Vagina (tissue), 2 donors: ENCODE results near the gene VASH1. TPM values are rescaled to one million over a fixed set of nuclear protein-coding genes. Genes with fewer than 3 reads are reported as not detected.

Experiments
- DNase-seq, 2 donors: peaks; one replicate each; pipeline ENCODE4 v3.0.0-alpha.2; 2017; ENCODE audit errors: extremely low spot score in 2 of 2
- H3K27ac ChIP-seq: fragments of 200-600 bp; sonication (generic); one replicate; pipeline ENCODE4 v1.5.1; 2019
- H3K27me3 ChIP-seq: fragments of 200-600 bp; sonication (generic); one replicate; pipeline ENCODE4 v1.5.1; 2019
- H3K36me3 ChIP-seq, 2 donors: fragments of 200-600 bp; sonication (generic); one replicate each; pipeline ENCODE4 v1.5.1; 2017 to 2019
- H3K4me1 ChIP-seq: fragments of 200-600 bp; sonication (generic); one replicate; pipeline ENCODE4 v1.5.1; 2019
- H3K4me3 ChIP-seq, 2 donors: fragments of 200-600 bp; sonication (generic); 1 replicate in 1 of 2; 2 replicates in 1 of 2; pipeline ENCODE4 v1.5.1; 2016 to 2019
- H3K9me3 ChIP-seq: fragments of 200-600 bp; sonication (generic); one replicate; pipeline ENCODE4 v1.5.1; 2019
- POLR2A ChIP-seq, 2 donors: fragments of 450-650 bp; IDR thresholded peaks; one replicate each; pipeline ENCODE4 v1.6.1; 2017; ENCODE audit warnings: antibody characterized with exemption in 2 of 2, mild to moderate bottlenecking in 2 of 2, moderate library complexity in 2 of 2
- POLR2AphosphoS5 ChIP-seq, 2 donors: sonication (generic); formaldehyde crosslinking; IDR thresholded peaks; one replicate each; pipeline ENCODE4 v1.9.0; 2017; ENCODE audit warnings: antibody characterized with exemption in 2 of 2, mild to moderate bottlenecking in 2 of 2, low read depth in 1 of 2; ENCODE audit not compliant: insufficient read depth in 1 of 2
- intact Hi-C: fragments of 100-400 bp; cut with DNase I; formaldehyde crosslinking; loops from one replicate; pipeline ENCODE4 v1.15.1; 2023
- total RNA-seq: library from RNA; depleted of rRNA; stranded (reverse); fragments of >200 nt; gene quantifications from one replicate; pipeline ENCODE4 v1.2.3, GENCODE V29; 2016
- TF ChIP-seq, protein P1 (sequence below), 3 experiments: fragments of 450-650 bp in 2 of 3; fragments of 200-600 bp in 1 of 3; sonication (generic) in 1 of 3; IDR thresholded peaks; one replicate each; pipeline ENCODE4 v1.5.1; 2017 to 2019; ENCODE audit warnings: antibody characterized with exemption in 3 of 3, mild to moderate bottlenecking in 2 of 3, moderate library complexity in 2 of 3

VASH1 gene
- total RNA-seq, 1 donor from 2014 or later: 6.1 TPM

DNA sequence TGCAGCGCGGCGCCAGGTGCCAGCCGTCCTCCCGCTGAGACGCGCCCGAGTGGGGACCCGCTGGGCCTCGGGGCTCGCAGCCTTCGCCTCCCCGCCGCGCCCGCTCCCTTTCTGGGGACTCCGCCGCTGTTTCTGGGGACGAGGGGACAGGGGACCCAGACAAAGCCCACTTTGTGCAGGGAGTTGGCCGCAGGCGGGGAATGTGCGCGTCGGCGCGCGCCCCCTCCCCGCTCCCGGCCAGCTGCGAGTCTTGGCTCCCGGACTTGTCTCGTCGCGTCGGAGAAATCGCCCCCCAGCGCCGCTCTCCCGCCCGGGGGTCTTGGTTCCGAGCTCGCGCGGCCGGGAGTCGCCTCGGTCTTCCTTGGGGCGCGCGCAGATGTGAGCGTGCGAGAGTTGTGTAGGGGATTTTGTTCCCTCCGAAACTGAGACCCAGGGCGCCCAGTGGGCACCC is 717 bp downstream of the VASH1 start:
- Histone ChIP-seq H3K4me3 (peak overlapping the region; percentile 76 to 84), H3K36me3 (no peaks in the 10 kb centered on the region), H3K27ac (peak overlapping the region; percentile 72), H3K4me1 (peaks cover 21% of the 10 kb centered on the region), H3K27me3 (no peaks in the 10 kb centered on the region), H3K9me3 (no peaks in the 10 kb centered on the region)
- intact Hi-C loops: no loop called here
- TF ChIP-seq POLR2AphosphoS5 (IDR thresholded peaks at IDR 0.05; ENCODE audit: insufficient read depth in 1 of 2, low read depth in 1 of 2) (no peak), POLR2A (IDR thresholded peaks at IDR 0.05) (no peak)
- TF ChIP-seq, protein P1, sequence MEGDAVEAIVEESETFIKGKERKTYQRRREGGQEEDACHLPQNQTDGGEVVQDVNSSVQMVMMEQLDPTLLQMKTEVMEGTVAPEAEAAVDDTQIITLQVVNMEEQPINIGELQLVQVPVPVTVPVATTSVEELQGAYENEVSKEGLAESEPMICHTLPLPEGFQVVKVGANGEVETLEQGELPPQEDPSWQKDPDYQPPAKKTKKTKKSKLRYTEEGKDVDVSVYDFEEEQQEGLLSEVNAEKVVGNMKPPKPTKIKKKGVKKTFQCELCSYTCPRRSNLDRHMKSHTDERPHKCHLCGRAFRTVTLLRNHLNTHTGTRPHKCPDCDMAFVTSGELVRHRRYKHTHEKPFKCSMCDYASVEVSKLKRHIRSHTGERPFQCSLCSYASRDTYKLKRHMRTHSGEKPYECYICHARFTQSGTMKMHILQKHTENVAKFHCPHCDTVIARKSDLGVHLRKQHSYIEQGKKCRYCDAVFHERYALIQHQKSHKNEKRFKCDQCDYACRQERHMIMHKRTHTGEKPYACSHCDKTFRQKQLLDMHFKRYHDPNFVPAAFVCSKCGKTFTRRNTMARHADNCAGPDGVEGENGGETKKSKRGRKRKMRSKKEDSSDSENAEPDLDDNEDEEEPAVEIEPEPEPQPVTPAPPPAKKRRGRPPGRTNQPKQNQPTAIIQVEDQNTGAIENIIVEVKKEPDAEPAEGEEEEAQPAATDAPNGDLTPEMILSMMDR (IDR thresholded peaks at IDR 0.05): no peak
- peak in 1 of 2 donors; percentile 37 for DNase-seq

- TF ChIP-seq POLR2A (IDR thresholded peaks at IDR 0.05) (no peak), POLR2AphosphoS5 (IDR thresholded peaks at IDR 0.05; ENCODE audit: insufficient read depth in 1 of 2, low read depth in 1 of 2) (no peak)
- TF ChIP-seq, protein P1 (IDR thresholded peaks at IDR 0.05): no peak
- H3K4me3 ChIP-seq: peak overlapping the region; percentile 76 to 84
- H3K4me1 ChIP-seq: peaks cover 22% of the 10 kb centered on the region
- DNase-seq: peak; percentile 77 to 81
- H3K9me3 ChIP-seq: no peaks in the 10 kb centered on the region
- H3K27ac ChIP-seq: peak overlapping the region; percentile 72
- no peaks in the 10 kb centered on the region for H3K27me3 ChIP-seq
- intact Hi-C loops: no loop called here
- no peaks in the 10 kb centered on the region for H3K36me3 ChIP-seq
These were observed 1.3 kb downstream of the VASH1 start for GRCh38 chr14:76762411-76763095.

GRCh38 chr14:76763096-76764041 is 2.1 kb downstream of the VASH1 start:
- DNase-seq: peak in 1 of 2 donors; percentile 82
- H3K4me3 ChIP-seq: peak overlapping the region; percentile 76 to 84
- H3K9me3 ChIP-seq: no peaks in the 10 kb centered on the region
- intact Hi-C loops: no loop called here
- no peaks in the 10 kb centered on the region for H3K36me3 ChIP-seq
- TF ChIP-seq POLR2AphosphoS5 (IDR thresholded peaks at IDR 0.05; ENCODE audit: insufficient read depth in 1 of 2, low read depth in 1 of 2): no peak
- peak overlapping the region; percentile 22 for H3K27ac ChIP-seq
- no peaks in the 10 kb centered on the region for H3K27me3 ChIP-seq
- H3K4me1 ChIP-seq: peaks cover 27% of the 10 kb centered on the region

DNA sequence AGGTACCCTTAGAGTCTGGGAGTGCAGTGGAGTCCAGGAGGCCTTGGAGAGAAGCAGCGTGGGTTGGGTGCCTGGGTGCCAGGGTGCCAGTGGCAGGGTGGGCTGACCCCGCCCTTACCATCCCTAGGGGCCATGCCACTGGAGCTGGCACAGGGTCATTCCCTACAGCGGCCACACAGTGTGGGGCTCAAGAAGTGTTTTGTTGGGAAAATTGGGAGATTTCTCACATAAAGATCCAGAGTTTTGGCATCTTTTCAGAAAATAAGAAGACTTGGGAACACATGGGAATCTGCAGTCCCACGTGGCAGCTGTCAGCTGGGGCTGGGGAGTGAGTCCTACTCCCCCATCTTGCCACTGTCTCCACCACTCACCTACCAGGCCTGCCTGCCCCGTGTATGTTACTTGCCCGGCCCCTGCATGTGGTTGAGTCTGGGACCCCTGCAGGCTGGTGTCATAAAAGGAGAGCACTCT is 4.2 kb downstream of the VASH1 start:
- H3K4me1 ChIP-seq: peaks cover 32% of the 10 kb centered on the region
- no peaks in the 10 kb centered on the region for H3K9me3 ChIP-seq
- no peaks in the 10 kb centered on the region for H3K36me3 ChIP-seq
- no peak overlapping the region for H3K27ac ChIP-seq
- no peaks in the 10 kb centered on the region for H3K27me3 ChIP-seq
- intact Hi-C loops: no loop called here
- TF ChIP-seq, protein P1 (IDR thresholded peaks at IDR 0.05): no peak
- no peak for TF ChIP-seq POLR2AphosphoS5 (IDR thresholded peaks at IDR 0.05; ENCODE audit: insufficient read depth in 1 of 2, low read depth in 1 of 2)
- TF ChIP-seq POLR2A (IDR thresholded peaks at IDR 0.05): no peak
- H3K4me3 ChIP-seq: no peak overlapping the region
- DNase-seq: no peak
